Central memory CD4-positive, alpha-beta T cell (primary cell): ENCODE results near the gene KMT2B.
A peak's percentile ranks its signal among the peaks of the same experiment; 100 is the strongest.
"Not testable (repeated sequence)": the region's sequence is repeated elsewhere in the genome, so short reads cannot be mapped to it uniquely, and the experiment has no call there.

Experiments used
- DNase-seq: peaks from one replicate; pipeline ENCODE4 v3.0.0; 2022
- total RNA-seq, 3 experiments: gene quantifications; one replicate each; lab custom pipeline; 2026; lab: John Stamatoyannopoulos, UW

The KMT2B gene
- total RNA-seq: 91.9 to 146 (median 95.6) reads per million in 3 experiments

GRCh38 chr19:35717665-35718344, at the start of gene KMT2B:
KMT2B (plus strand) TSS chr19:35718003; CDS start chr19:35718019, 16 bp downstream.
- no peak for DNase-seq

- no peak for DNase-seq
These were observed 48.2 kb upstream of the KMT2B start for GRCh38 chr19:35669566-35669965.

GRCh38 chr19:35669974-35670373, 47.8 kb upstream of the KMT2B start:
- no peak for DNase-seq

GRCh38 chr19:35670686-35671085, 47.1 kb upstream of the KMT2B start:
- no peak for DNase-seq

GRCh38 chr19:35671818-35672217, 46.0 kb upstream of the KMT2B start:
- DNase-seq: no peak

- peak; percentile 29 for DNase-seq
These were observed 44.5 kb upstream of the KMT2B start for GRCh38 chr19:35673121-35673804.

- no peak for DNase-seq
These were observed 42.1 kb upstream of the KMT2B start for GRCh38 chr19:35675589-35676140.

GRCh38 chr19:35689836-35690235, 28.0 kb upstream of the KMT2B start:
- DNase-seq: no peak

- not testable (repeated sequence) for DNase-seq
These were observed 26.7 kb upstream of the KMT2B start for GRCh38 chr19:35691106-35691505.

- no peak for DNase-seq
These were observed 25.8 kb upstream of the KMT2B start for GRCh38 chr19:35692010-35692409.

- no peak for DNase-seq
These were observed 24.4 kb upstream of the KMT2B start for GRCh38 chr19:35693422-35693821.

- DNase-seq: peak; percentile 84
These were observed 23.8 kb upstream of the KMT2B start for GRCh38 chr19:35693835-35694599.

- DNase-seq: no peak
These were observed 21.8 kb upstream of the KMT2B start for GRCh38 chr19:35695895-35696422.

- DNase-seq: no peak
These were observed 21.0 kb upstream of the KMT2B start for GRCh38 chr19:35696835-35697234.

GRCh38 chr19:35702223-35703012, 15.4 kb upstream of the KMT2B start:
- peak; percentile 89 for DNase-seq

GRCh38 chr19:35703343-35703742, 14.5 kb upstream of the KMT2B start:
- DNase-seq: no peak

GRCh38 chr19:35704218-35704617, 13.6 kb upstream of the KMT2B start, which contains the start of gene ZBTB32:
ZBTB32 (plus strand) TSS chr19:35704558; CDS start chr19:35714627, 10,069 bp downstream.
- no peak for DNase-seq

- no peak for DNase-seq
These were observed 9.4 kb upstream of the KMT2B start for GRCh38 chr19:35708391-35708790.

- DNase-seq: no peak
These were observed 6.7 kb upstream of the KMT2B start for GRCh38 chr19:35710784-35711723.

- peak; percentile 55 for DNase-seq
These were observed 5.0 kb upstream of the KMT2B start for GRCh38 chr19:35712567-35713505.
